GM12864 (cell line): Measurements from ENCODE around the gene CFLAR.

ENCODE experiments used
- DNase-seq: peaks from one replicate; pipeline ENCODE4 v3.0.0-alpha.2; 2011; ENCODE audit warnings: low read depth
- H3K4me3 ChIP-seq: 2 replicates; pipeline ENCODE4 v1.5.1; 2011; ENCODE audit warnings: mild to moderate bottlenecking, low read depth, low read length, control low read depth
- CTCF ChIP-seq: IDR thresholded peaks from 2 replicates; pipeline ENCODE4 v1.5.1; 2011; ENCODE audit warnings: low read depth, mild to moderate bottlenecking, moderate library complexity, low read length, control low read depth, inconsistent platforms; ENCODE audit errors: missing control alignments

The CFLAR gene

GRCh38 chr2:201154615-201155399, 38.8 kb downstream of the CFLAR start:
- no peak for TF ChIP-seq CTCF
- no peak for DNase-seq
- no peak overlapping the region for H3K4me3 ChIP-seq

GRCh38 chr2:201156036-201156435, 40.1 kb downstream of the CFLAR start:
- H3K4me3 ChIP-seq, result no peak overlapping the region
- no peak for TF ChIP-seq CTCF
- no peak for DNase-seq

- TF ChIP-seq CTCF, result no peak
- no peak for DNase-seq
- H3K4me3 ChIP-seq, result no peak overlapping the region
Measured at GRCh38 chr2:201156640-201157039, 40.7 kb downstream of the CFLAR start.

- DNase-seq, result no peak
- H3K4me3 ChIP-seq, result no peak overlapping the region
- no peak for TF ChIP-seq CTCF
Measured at GRCh38 chr2:201157694-201158093, 41.7 kb downstream of the CFLAR start.

GRCh38 chr2:201158111-201158929, 42.4 kb downstream of the CFLAR start:
- peak; percentile 67 for TF ChIP-seq CTCF
- H3K4me3 ChIP-seq, result no peak overlapping the region
- DNase-seq, result peak; percentile 59

- no peak for TF ChIP-seq CTCF
- DNase-seq, result no peak
- no peak overlapping the region for H3K4me3 ChIP-seq
Measured at GRCh38 chr2:201164166-201164565, 48.2 kb downstream of the CFLAR start.
